Medulla oblongata (tissue), 1 donor: ENCODE measurements around the gene CDH18.
A peak's percentile ranks its signal among the peaks of the same experiment; 100 is the strongest.

Source experiments
- DNase-seq: peaks from one replicate; pipeline ENCODE4 v3.0.0-alpha.2; 2015; ENCODE audit errors: extremely low spot score

CDH18 gene

GRCh38 chr5:19987612-19988361, at the start of gene CDH18:
Gene CDH18 (minus strand): TSS chr5:19988200. CDS start chr5:19838986, 149,214 bp downstream.
- peak; percentile 53 for DNase-seq

GRCh38 chr5:20034717-20035116, 46.7 kb upstream of the CDH18 start:
- no peak for DNase-seq

- DNase-seq = no peak
Observed at GRCh38 chr5:20033881-20034280, 45.9 kb upstream of the CDH18 start.

GRCh38 chr5:20032896-20033295, 44.9 kb upstream of the CDH18 start:
- DNase-seq = no peak

GRCh38 chr5:20030125-20030524, 42.1 kb upstream of the CDH18 start:
- no peak for DNase-seq

GRCh38 chr5:20029266-20029665, 41.3 kb upstream of the CDH18 start:
- no peak for DNase-seq

GRCh38 chr5:20028506-20028905, 40.5 kb upstream of the CDH18 start:
- no peak for DNase-seq

- DNase-seq = no peak
Observed at GRCh38 chr5:20023686-20024180, 35.7 kb upstream of the CDH18 start.

GRCh38 chr5:20020247-20020646, 32.2 kb upstream of the CDH18 start:
- no peak for DNase-seq

- no peak for DNase-seq
Observed at GRCh38 chr5:20017021-20017420, 29.0 kb upstream of the CDH18 start.

- no peak for DNase-seq
Observed at GRCh38 chr5:20000416-20000815, 12.4 kb upstream of the CDH18 start.

GRCh38 chr5:19988457-19988856, 457 bp upstream of the CDH18 start:
- DNase-seq = no peak

- no peak for DNase-seq
Observed at GRCh38 chr5:19986806-19987205, 1.2 kb downstream of the CDH18 start.

- no peak for DNase-seq
Observed at GRCh38 chr5:19986031-19986619, 1.9 kb downstream of the CDH18 start.

- DNase-seq = no peak
Observed at GRCh38 chr5:19978476-19978875, 9.5 kb downstream of the CDH18 start.

GRCh38 chr5:19977099-19977498, 10.9 kb downstream of the CDH18 start:
- no peak for DNase-seq

GRCh38 chr5:19975795-19976194, 12.2 kb downstream of the CDH18 start:
- no peak for DNase-seq

- no peak for DNase-seq
Observed at GRCh38 chr5:19960451-19960850, 27.5 kb downstream of the CDH18 start.

- no peak for DNase-seq
Observed at GRCh38 chr5:19959830-19960384, 28.1 kb downstream of the CDH18 start.

GRCh38 chr5:19950897-19951296, 37.1 kb downstream of the CDH18 start:
- no peak for DNase-seq

- DNase-seq = no peak
Observed at GRCh38 chr5:19940192-19940591, 47.8 kb downstream of the CDH18 start.

- no peak for DNase-seq
Observed at GRCh38 chr5:19930451-19930850, 57.5 kb downstream of the CDH18 start.
